ENCODE data around the gene INSM2.

GRCh38 chr14:35506927-35507326, 27.0 kb upstream of the INSM2 start:
- no peak for TF ChIP-seq CTCF (conservative IDR thresholded peaks at IDR 0.05; ENCODE audit: low read depth, low read length)
- no peak for TF ChIP-seq POLR2A (IDR thresholded peaks at IDR 0.05; ENCODE audit: low read depth, low read length)
- TF ChIP-seq MAZ (IDR thresholded peaks at IDR 0.05; ENCODE audit: borderline replicate concordance, low read depth, low read length) = no peak
